ENCODE measurements around the gene TIPRL. TPM values are rescaled to one million over a fixed set of nuclear protein-coding genes. Genes with fewer than 3 reads are reported as not detected.

Gene TIPRL
- total and polyA plus RNA-seq, 2 of the 8 experiments (the other 6 are each of a cell fraction or from before 2014, with no cell fraction given) = 8.1 to 27.4 TPM

- no peak overlapping the region; the same call in 1 of the 2 replicates for H4K8ac ChIP-seq (ENCODE audit: extremely low read depth, insufficient read depth, low read length)
- FAIRE-seq (no peak), DNase-seq (ENCODE audit: low read depth in 1 of 2, low spot score in 2 of 2) (no peak)
- no peaks in the 10 kb centered on the region; a peak in 1 of 8 replicates for H3K36me3 ChIP-seq (ENCODE audit: control insufficient read depth in 2 of 4, insufficient read depth in 4 of 4, low read length in 3 of 4)
- H3K9me3 ChIP-seq (ENCODE audit: insufficient read depth in 2 of 2, low read depth in 1 of 2, low read length in 1 of 2) = no peaks in the 10 kb centered on the region; a peak in 1 of 4 replicates
- H3K56ac ChIP-seq (replicated peaks; ENCODE audit: insufficient read length, low read depth, low read length) = no peak overlapping the region
- H2BK15ac ChIP-seq (ENCODE audit: low read length) = no peak overlapping the region
- CTCF ChIA-PET (ENCODE audit: partially characterized antibody) = interaction anchor here (0.8 to 3.2 kb wide), 5 partner anchors 10 to 51 kb away, joined by 3 to 14 read pairs (median 6); no protein-coding TSS in a partner anchor
- H2AFZ ChIP-seq (ENCODE audit: low read length) = no peak overlapping the region
- no peak overlapping the region for H2BK120ac ChIP-seq (replicated peaks; ENCODE audit: low read depth, low read length)
- H3K27me3 ChIP-seq (replicated peaks in 1 of 4; ENCODE audit: control insufficient read depth in 3 of 4, extremely low read depth in 1 of 4, insufficient read depth in 3 of 4, low read length in 3 of 4) = peaks cover 0 to 14% (median 10%) of the 10 kb centered on the region in 4 experiments; a peak in 5 of 7 replicates
- POLR2A ChIA-PET (ENCODE audit: partially characterized antibody) = interaction anchor here (0.9 to 1.4 kb wide), 3 partner anchors 11 to 197 kb away, joined by 3 to 4 read pairs (median 3); no protein-coding TSS in a partner anchor
- H2BK12ac ChIP-seq (ENCODE audit: low read depth, low read length) = no peak overlapping the region
- H3K79me1 ChIP-seq (ENCODE audit: low read depth, low read length) = no peaks in the 10 kb centered on the region
- no peak overlapping the region for H4K5ac ChIP-seq (ENCODE audit: insufficient read length, low read depth, low read length)
- H3K4ac ChIP-seq (replicated peaks; ENCODE audit: insufficient read length, low read depth, low read length) = no peak overlapping the region
- no peak overlapping the region for H2BK20ac ChIP-seq (ENCODE audit: low read length)
- H2AK5ac ChIP-seq (ENCODE audit: low read depth, low read length) = no peak overlapping the region
- no peak overlapping the region for H4K91ac ChIP-seq (replicated peaks; ENCODE audit: insufficient read length, low read length)
- no peak overlapping the region for H3K18ac ChIP-seq (ENCODE audit: extremely low read depth, low read length)
- H3K4me1 ChIP-seq (replicated peaks in 1 of 4; ENCODE audit: control insufficient read depth in 3 of 4, insufficient read depth in 4 of 4, low read length in 3 of 4) = peaks cover 3 to 10% (median 6%) of the 10 kb centered on the region in 4 experiments; a peak in 5 of 7 replicates
- H3K27ac ChIP-seq (ENCODE audit: low read depth, low read length) = no peak overlapping the region
- peaks cover 0 to 8% of the 10 kb centered on the region in 2 experiments for H4K20me1 ChIP-seq (replicated peaks in 1 of 2; ENCODE audit: control insufficient read depth in 1 of 2, insufficient read depth in 2 of 2, low read length in 2 of 2)
- no peak overlapping the region for H3K9ac ChIP-seq (replicated peaks in 1 of 4; ENCODE audit: extremely low read depth in 1 of 4, low read depth in 3 of 4, low read length in 3 of 4)
- no peak overlapping the region for H2BK5ac ChIP-seq (ENCODE audit: low read depth, low read length)
- H3K14ac ChIP-seq (ENCODE audit: insufficient read length) = no peak overlapping the region
- no peak overlapping the region for H3K4me3 ChIP-seq (ENCODE audit: extremely low read depth in 1 of 4, insufficient read depth in 2 of 4, low read depth in 3 of 4, low read length in 4 of 4)
- H3K79me2 ChIP-seq (ENCODE audit: control insufficient read depth in 1 of 2, insufficient read depth in 2 of 2, low read length in 2 of 2) = peaks cover 0 to 4% of the 10 kb centered on the region in 2 experiments; a peak in 1 of 4 replicates
- whole genome bisulfite sequencing, 2 experiments (ENCODE audit: extremely low coverage in 1 of 2, insufficient coverage in 1 of 2, insufficient read length in 1 of 2, insufficient replicate concordance in 2 of 2, low coverage in 1 of 2, low lambda C conversion rate in 2 of 2, missing lambda C conversion rate in 1 of 2) = 85% methylated on average over 7 of the region's 7 CpGs; no CpG with 5 or more reads in 1 of the 2 experiments
- H3K23me2 ChIP-seq (ENCODE audit: low read depth, low read length) = peaks cover 15% of the 10 kb centered on the region
- H3K23ac ChIP-seq (ENCODE audit: insufficient read length) = no peak overlapping the region
- peak overlapping the region in 1 of 2 experiments; percentile 93; a peak in 1 of 4 replicates for H3K4me2 ChIP-seq (ENCODE audit: insufficient read depth in 1 of 2, low read depth in 2 of 2, low read length in 2 of 2)
- TF ChIP-seq RFX5 (IDR thresholded peaks at IDR 0.05; ENCODE audit: borderline replicate concordance, low read depth, low read length) (no peak), SAP30 (IDR thresholded peaks at IDR 0.05; ENCODE audit: insufficient read depth, insufficient replicate concordance, low read length) (no peak), EGR1 (IDR thresholded peaks at IDR 0.05; ENCODE audit: borderline replicate concordance, low read depth, low read length) (no peak), RBBP5 (IDR thresholded peaks at IDR 0.05; ENCODE audit: borderline replicate concordance, low read depth, low read length) (no peak), CEBPB (IDR thresholded peaks at IDR 0.05; ENCODE audit: low read depth, low read length) (no peak), KDM5A (IDR thresholded peaks at IDR 0.05; ENCODE audit: low read length) (no peak), NANOG (IDR thresholded peaks at IDR 0.05; ENCODE audit: insufficient read depth, low read depth, low read length, poor library complexity, severe bottlenecking) (no peak), SUZ12 (IDR thresholded peaks at IDR 0.05; ENCODE audit: low read length) (no peak), ATF3 (IDR thresholded peaks at IDR 0.05; ENCODE audit: insufficient read depth, low read depth, low read length) (no peak), ASH2L (IDR thresholded peaks at IDR 0.05; ENCODE audit: low read length) (no peak), CBX8 (IDR thresholded peaks at IDR 0.05; ENCODE audit: borderline replicate concordance, low read depth, low read length) (no peak), E2F6 (IDR thresholded peaks at IDR 0.05) (no peak)
Measured at GRCh38 chr1:168134642-168135041, 44.1 kb upstream of the TIPRL start.
